Measurements from ENCODE around the gene UNC93A.

The UNC93A gene

GRCh38 chr6:167328086-167328485 lies 37.0 kb downstream of the UNC93A start:
- TF ChIP-seq SPI1 (IDR thresholded peaks at IDR 0.05; ENCODE audit: low read depth, low read length) (no peak), TAF1 (IDR thresholded peaks at IDR 0.05; ENCODE audit: low read depth, low read length) (no peak), PAX5 (IDR thresholded peaks at IDR 0.05; ENCODE audit: insufficient read depth, low read length, severe bottlenecking) (no peak), POLR2A (IDR thresholded peaks at IDR 0.05; ENCODE audit: low read depth, low read length) (no peak), POLR2AphosphoS5 (IDR thresholded peaks at IDR 0.05; ENCODE audit: low read depth, low read length) (no peak), POU2F2 (IDR thresholded peaks at IDR 0.05; ENCODE audit: low read depth, low read length) (no peak)
- DNase-seq (ENCODE audit: insufficient read length, low spot score) (no peak), FAIRE-seq (no peak)

GRCh38 chr6:167329014-167329413 lies 37.9 kb downstream of the UNC93A start:
- no peak for FAIRE-seq

GRCh38 chr6:167330750-167331149 lies 39.6 kb downstream of the UNC93A start:
- TF ChIP-seq SPI1 (IDR thresholded peaks at IDR 0.05; ENCODE audit: low read depth, low read length) (no peak), POLR2A (IDR thresholded peaks at IDR 0.05; ENCODE audit: low read depth, low read length) (no peak), TAF1 (IDR thresholded peaks at IDR 0.05; ENCODE audit: low read depth, low read length) (no peak), POLR2AphosphoS5 (IDR thresholded peaks at IDR 0.05; ENCODE audit: low read depth, low read length) (no peak), POU2F2 (IDR thresholded peaks at IDR 0.05; ENCODE audit: low read depth, low read length) (no peak), PAX5 (IDR thresholded peaks at IDR 0.05; ENCODE audit: insufficient read depth, low read length, severe bottlenecking) (no peak)
- FAIRE-seq (no peak), DNase-seq (ENCODE audit: insufficient read length, low spot score) (no peak)

More at GRCh38 chr6:167329014-167329413, 37.9 kb downstream of the UNC93A start:
- DNase-seq (ENCODE audit: insufficient read length, low spot score) = no peak
- TF ChIP-seq SPI1 (IDR thresholded peaks at IDR 0.05; ENCODE audit: low read depth, low read length) = no peak
- TF ChIP-seq POU2F2 (IDR thresholded peaks at IDR 0.05; ENCODE audit: low read depth, low read length) = no peak
- no peak for TF ChIP-seq PAX5 (IDR thresholded peaks at IDR 0.05; ENCODE audit: insufficient read depth, low read length, severe bottlenecking)
- no peak for TF ChIP-seq POLR2A (IDR thresholded peaks at IDR 0.05; ENCODE audit: low read depth, low read length)
- TF ChIP-seq TAF1 (IDR thresholded peaks at IDR 0.05; ENCODE audit: low read depth, low read length) = no peak
- TF ChIP-seq POLR2AphosphoS5 (IDR thresholded peaks at IDR 0.05; ENCODE audit: low read depth, low read length) = no peak

GRCh38 chr6:167331565-167331964 lies 40.5 kb downstream of the UNC93A start:
- DNase-seq (ENCODE audit: insufficient read length, low spot score) (no peak), FAIRE-seq (no peak)
- TF ChIP-seq POU2F2 (IDR thresholded peaks at IDR 0.05; ENCODE audit: low read depth, low read length) (no peak), POLR2AphosphoS5 (IDR thresholded peaks at IDR 0.05; ENCODE audit: low read depth, low read length) (no peak), POLR2A (IDR thresholded peaks at IDR 0.05; ENCODE audit: low read depth, low read length) (no peak), PAX5 (IDR thresholded peaks at IDR 0.05; ENCODE audit: insufficient read depth, low read length, severe bottlenecking) (no peak), TAF1 (IDR thresholded peaks at IDR 0.05; ENCODE audit: low read depth, low read length) (no peak), SPI1 (IDR thresholded peaks at IDR 0.05; ENCODE audit: low read depth, low read length) (no peak)

GRCh38 chr6:167336844-167337630 lies 45.9 kb downstream of the UNC93A start:
- TF ChIP-seq POLR2AphosphoS5 (IDR thresholded peaks at IDR 0.05; ENCODE audit: low read depth, low read length) (no peak), PAX5 (IDR thresholded peaks at IDR 0.05; ENCODE audit: insufficient read depth, low read length, severe bottlenecking) (no peak), POLR2A (IDR thresholded peaks at IDR 0.05; ENCODE audit: low read depth, low read length) (no peak)
- FAIRE-seq (no peak), DNase-seq (ENCODE audit: insufficient read length, low spot score) (no peak)

- FAIRE-seq (peak; percentile 88), DNase-seq (ENCODE audit: insufficient read length, low spot score) (no peak)
- TF ChIP-seq POLR2AphosphoS5 (IDR thresholded peaks at IDR 0.05; ENCODE audit: low read depth, low read length) = no peak
- no peak for TF ChIP-seq PAX5 (IDR thresholded peaks at IDR 0.05; ENCODE audit: insufficient read depth, low read length, severe bottlenecking)
- no peak for TF ChIP-seq TAF1 (IDR thresholded peaks at IDR 0.05; ENCODE audit: low read depth, low read length)
- no peak for TF ChIP-seq POLR2A (IDR thresholded peaks at IDR 0.05; ENCODE audit: low read depth, low read length)
- TF ChIP-seq SPI1 (IDR thresholded peaks at IDR 0.05; ENCODE audit: low read depth, low read length) = no peak
- no peak for TF ChIP-seq POU2F2 (IDR thresholded peaks at IDR 0.05; ENCODE audit: low read depth, low read length)
These were observed 46.7 kb downstream of the UNC93A start for GRCh38 chr6:167337675-167338449.

GRCh38 chr6:167338541-167339117 lies 47.5 kb downstream of the UNC93A start:
- DNase-seq (ENCODE audit: insufficient read length, low spot score) = no peak
- no peak for FAIRE-seq
- TF ChIP-seq TAF1 (IDR thresholded peaks at IDR 0.05; ENCODE audit: low read depth, low read length) (no peak), PAX5 (IDR thresholded peaks at IDR 0.05; ENCODE audit: insufficient read depth, low read length, severe bottlenecking) (no peak), POLR2AphosphoS5 (IDR thresholded peaks at IDR 0.05; ENCODE audit: low read depth, low read length) (no peak)

- DNase-seq (ENCODE audit: insufficient read length, low spot score) (no peak), FAIRE-seq (no peak)
These were observed 50.0 kb downstream of the UNC93A start for GRCh38 chr6:167341038-167341583.

More at GRCh38 chr6:167341038-167341583, 50.0 kb downstream of the UNC93A start:
- TF ChIP-seq POLR2AphosphoS5 (IDR thresholded peaks at IDR 0.05; ENCODE audit: low read depth, low read length) (no peak), POLR2A (IDR thresholded peaks at IDR 0.05; ENCODE audit: low read depth, low read length) (no peak), PAX5 (IDR thresholded peaks at IDR 0.05; ENCODE audit: insufficient read depth, low read length, severe bottlenecking) (no peak), TAF1 (IDR thresholded peaks at IDR 0.05; ENCODE audit: low read depth, low read length) (no peak), SPI1 (IDR thresholded peaks at IDR 0.05; ENCODE audit: low read depth, low read length) (no peak), POU2F2 (IDR thresholded peaks at IDR 0.05; ENCODE audit: low read depth, low read length) (no peak)

All from GM12891 (cell line).